ENCODE results near the gene HNRNPA1.

GRCh38 chr12:54239620-54240019, 40.9 kb upstream of the HNRNPA1 start:
- no peak for TF ChIP-seq CTCF (IDR thresholded peaks at IDR 0.05; ENCODE audit: insufficient read depth, low read length)
- no peak for TF ChIP-seq POLR2AphosphoS5 (IDR thresholded peaks at IDR 0.05; ENCODE audit: low read depth)
- no peak for TF ChIP-seq REST (IDR thresholded peaks at IDR 0.05; ENCODE audit: insufficient replicate concordance, low read depth)
- TF ChIP-seq GABPA (IDR thresholded peaks at IDR 0.05; ENCODE audit: low read depth): no peak
- no peak for TF ChIP-seq SPI1 (IDR thresholded peaks at IDR 0.05; ENCODE audit: borderline replicate concordance, low read depth)

Measured in HL-60 (cell line).